Sigmoid colon (tissue), 4 donors: ENCODE measurements around the gene XPNPEP1.

Experiments
- CTCF ChIP-seq, 4 experiments: fragments of 450-650 bp in 3 of 4; fragments of 200-600 bp in 1 of 4; IDR thresholded peaks; one replicate each; pipeline ENCODE4 v1.5.1; 2016 to 2019; ENCODE audit warnings: antibody characterized with exemption in 4 of 4, mild to moderate bottlenecking in 3 of 4, moderate library complexity in 2 of 4
- EP300 ChIP-seq, 4 donors: sonication (generic); formaldehyde crosslinking; IDR thresholded peaks; one replicate each; pipeline ENCODE4 v1.6.1; 2017; ENCODE audit warnings: antibody characterized with exemption in 4 of 4
- POLR2A ChIP-seq, 2 donors: fragments of 450-650 bp; IDR thresholded peaks; one replicate each; pipeline ENCODE4 v1.6.1; 2016; ENCODE audit warnings: antibody characterized with exemption in 2 of 2, mild to moderate bottlenecking in 2 of 2, moderate library complexity in 2 of 2
- POLR2AphosphoS5 ChIP-seq, 4 donors: sonication (generic); formaldehyde crosslinking; IDR thresholded peaks; one replicate each; pipeline ENCODE4 v1.6.1; 2017; ENCODE audit warnings: antibody characterized with exemption in 4 of 4

GRCh38 chr10:109946680-109947079 is 23.4 kb upstream of the XPNPEP1 start:
- TF ChIP-seq POLR2A (IDR thresholded peaks at IDR 0.05) (no peak), CTCF (IDR thresholded peaks at IDR 0.05) (no peak), POLR2AphosphoS5 (IDR thresholded peaks at IDR 0.05) (no peak), EP300 (IDR thresholded peaks at IDR 0.05) (no peak)
